ENCODE results near the gene MARK4.

DNA sequence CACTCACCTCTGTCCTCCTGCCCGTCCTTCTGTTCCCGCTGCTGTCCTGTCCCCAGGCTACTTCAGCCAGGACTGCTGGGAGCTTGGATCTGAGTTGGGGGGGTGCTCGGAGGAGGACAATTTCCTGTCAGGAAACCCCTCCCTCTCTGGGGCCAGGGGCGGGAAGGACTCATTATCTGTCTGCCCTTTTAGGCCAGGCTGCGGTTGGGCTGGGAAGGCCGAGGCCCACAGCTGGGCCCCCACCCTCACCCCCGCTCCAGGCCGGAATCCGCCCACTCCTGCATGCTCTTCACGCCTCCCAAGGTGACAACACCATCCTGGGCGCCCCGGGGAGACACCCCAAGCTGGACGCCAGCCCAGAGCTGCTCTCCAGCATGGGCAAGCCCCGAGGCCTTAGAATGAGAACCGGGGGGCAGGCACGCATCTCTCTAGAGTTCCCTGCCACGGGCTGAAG lies 5.7 kb upstream of the MARK4 start, which contains the start of gene EXOC3L2:
- TF ChIP-seq EGR1 (IDR thresholded peaks at IDR 0.05; ENCODE audit: low read depth) (no peak), EZH2phosphoT487 (IDR thresholded peaks at IDR 0.05; ENCODE audit: borderline replicate concordance) (no peak), EZH2 (IDR thresholded peaks at IDR 0.05) (no peak)
- TF ChIP-seq, protein P1, sequence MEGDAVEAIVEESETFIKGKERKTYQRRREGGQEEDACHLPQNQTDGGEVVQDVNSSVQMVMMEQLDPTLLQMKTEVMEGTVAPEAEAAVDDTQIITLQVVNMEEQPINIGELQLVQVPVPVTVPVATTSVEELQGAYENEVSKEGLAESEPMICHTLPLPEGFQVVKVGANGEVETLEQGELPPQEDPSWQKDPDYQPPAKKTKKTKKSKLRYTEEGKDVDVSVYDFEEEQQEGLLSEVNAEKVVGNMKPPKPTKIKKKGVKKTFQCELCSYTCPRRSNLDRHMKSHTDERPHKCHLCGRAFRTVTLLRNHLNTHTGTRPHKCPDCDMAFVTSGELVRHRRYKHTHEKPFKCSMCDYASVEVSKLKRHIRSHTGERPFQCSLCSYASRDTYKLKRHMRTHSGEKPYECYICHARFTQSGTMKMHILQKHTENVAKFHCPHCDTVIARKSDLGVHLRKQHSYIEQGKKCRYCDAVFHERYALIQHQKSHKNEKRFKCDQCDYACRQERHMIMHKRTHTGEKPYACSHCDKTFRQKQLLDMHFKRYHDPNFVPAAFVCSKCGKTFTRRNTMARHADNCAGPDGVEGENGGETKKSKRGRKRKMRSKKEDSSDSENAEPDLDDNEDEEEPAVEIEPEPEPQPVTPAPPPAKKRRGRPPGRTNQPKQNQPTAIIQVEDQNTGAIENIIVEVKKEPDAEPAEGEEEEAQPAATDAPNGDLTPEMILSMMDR (IDR thresholded peaks at IDR 0.05 in 2 of 3, conservative IDR thresholded peaks at IDR 0.05 in 1 of 3; ENCODE audit: borderline replicate concordance in 1 of 3, insufficient read depth in 1 of 3, low read depth in 2 of 3, low read length in 2 of 3) = no peak
- TF ChIP-seq, protein P2, sequence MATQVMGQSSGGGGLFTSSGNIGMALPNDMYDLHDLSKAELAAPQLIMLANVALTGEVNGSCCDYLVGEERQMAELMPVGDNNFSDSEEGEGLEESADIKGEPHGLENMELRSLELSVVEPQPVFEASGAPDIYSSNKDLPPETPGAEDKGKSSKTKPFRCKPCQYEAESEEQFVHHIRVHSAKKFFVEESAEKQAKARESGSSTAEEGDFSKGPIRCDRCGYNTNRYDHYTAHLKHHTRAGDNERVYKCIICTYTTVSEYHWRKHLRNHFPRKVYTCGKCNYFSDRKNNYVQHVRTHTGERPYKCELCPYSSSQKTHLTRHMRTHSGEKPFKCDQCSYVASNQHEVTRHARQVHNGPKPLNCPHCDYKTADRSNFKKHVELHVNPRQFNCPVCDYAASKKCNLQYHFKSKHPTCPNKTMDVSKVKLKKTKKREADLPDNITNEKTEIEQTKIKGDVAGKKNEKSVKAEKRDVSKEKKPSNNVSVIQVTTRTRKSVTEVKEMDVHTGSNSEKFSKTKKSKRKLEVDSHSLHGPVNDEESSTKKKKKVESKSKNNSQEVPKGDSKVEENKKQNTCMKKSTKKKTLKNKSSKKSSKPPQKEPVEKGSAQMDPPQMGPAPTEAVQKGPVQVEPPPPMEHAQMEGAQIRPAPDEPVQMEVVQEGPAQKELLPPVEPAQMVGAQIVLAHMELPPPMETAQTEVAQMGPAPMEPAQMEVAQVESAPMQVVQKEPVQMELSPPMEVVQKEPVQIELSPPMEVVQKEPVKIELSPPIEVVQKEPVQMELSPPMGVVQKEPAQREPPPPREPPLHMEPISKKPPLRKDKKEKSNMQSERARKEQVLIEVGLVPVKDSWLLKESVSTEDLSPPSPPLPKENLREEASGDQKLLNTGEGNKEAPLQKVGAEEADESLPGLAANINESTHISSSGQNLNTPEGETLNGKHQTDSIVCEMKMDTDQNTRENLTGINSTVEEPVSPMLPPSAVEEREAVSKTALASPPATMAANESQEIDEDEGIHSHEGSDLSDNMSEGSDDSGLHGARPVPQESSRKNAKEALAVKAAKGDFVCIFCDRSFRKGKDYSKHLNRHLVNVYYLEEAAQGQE (IDR thresholded peaks at IDR 0.05; ENCODE audit: low read depth) = no peak
